ENCODE measurements around the gene FAM162B.

- no peak for TF ChIP-seq CTCF (IDR thresholded peaks at IDR 0.05)
- no peak for TF ChIP-seq POLR2A (IDR thresholded peaks at IDR 0.05)
Measured at GRCh38 chr6:116766506-116767176, 1.1 kb upstream of the FAM162B start.

Measured in testis (tissue), 2 donors.